ENCODE results near the gene ACKR2.

The ACKR2 gene

GRCh38 chr3:42829628-42830436 is 20.6 kb downstream of the ACKR2 start:
- H3K4me1 ChIP-seq (ENCODE audit: insufficient read depth, low read length), result peaks cover 16% of the 10 kb centered on the region; the same call in 1 of the 2 replicates
- no peak overlapping the region for H3K9ac ChIP-seq (ENCODE audit: low read depth, low read length)
- H3K9me3 ChIP-seq (ENCODE audit: control insufficient read depth, insufficient read depth, low read length), result 0 out of 2 replicates have a peak, but pooled peaks cover under 1% of the 10 kb centered on the region
- no peaks in the 10 kb centered on the region for H3K36me3 ChIP-seq (ENCODE audit: insufficient read depth, low read length)

DNA sequence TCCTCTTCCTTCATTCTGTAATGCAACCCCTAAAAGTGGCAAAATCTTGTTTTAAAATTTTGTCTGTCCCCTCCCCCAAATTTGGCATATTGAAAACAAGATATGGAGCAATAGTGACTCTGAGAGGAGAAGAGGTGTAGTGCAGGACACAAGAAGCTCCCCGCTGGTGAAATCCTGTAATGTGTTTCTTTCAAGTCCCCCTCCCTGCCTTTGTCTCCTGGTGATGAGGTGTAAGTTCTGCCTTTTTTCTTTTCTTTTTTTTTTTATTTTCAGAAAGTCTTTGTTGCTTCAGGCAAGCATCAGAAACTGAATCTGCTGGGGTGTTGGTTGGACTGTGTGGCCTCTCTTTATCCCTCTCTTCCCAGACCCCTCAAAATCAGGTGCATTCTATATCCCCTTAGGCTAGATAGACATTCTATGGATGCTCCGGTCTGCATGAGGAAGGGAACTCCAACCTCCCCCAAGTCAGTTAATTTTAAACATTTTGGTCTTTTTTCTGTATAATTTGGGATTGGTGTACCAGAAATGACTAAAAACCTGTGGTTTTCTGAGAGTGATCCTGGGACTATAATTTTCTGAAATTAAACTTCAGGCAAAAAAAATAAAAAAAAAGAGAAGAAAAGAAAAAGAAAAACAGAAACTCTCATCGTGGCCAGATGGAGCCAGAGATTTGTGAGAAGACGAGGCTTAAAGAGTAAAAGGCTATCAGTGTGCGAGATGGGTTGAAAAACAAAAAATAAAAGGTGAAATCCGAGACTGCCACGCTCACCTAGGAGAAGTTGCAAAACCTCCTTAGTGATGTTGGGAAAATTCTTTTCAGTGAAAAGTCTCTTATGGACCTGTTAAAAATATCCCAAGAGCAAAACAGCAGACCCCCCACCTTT is 21.4 kb downstream of the ACKR2 start:
- H3K36me3 ChIP-seq (ENCODE audit: insufficient read depth, low read length), result no peaks in the 10 kb centered on the region
- H3K4me1 ChIP-seq (ENCODE audit: insufficient read depth, low read length), result peaks cover 16% of the 10 kb centered on the region; the same call in 1 of the 2 replicates
- no peaks in the 10 kb centered on the region for H3K9me3 ChIP-seq (ENCODE audit: control insufficient read depth, insufficient read depth, low read length)
- peak overlapping the region; percentile 17 for H3K9ac ChIP-seq (ENCODE audit: low read depth, low read length)

DNA sequence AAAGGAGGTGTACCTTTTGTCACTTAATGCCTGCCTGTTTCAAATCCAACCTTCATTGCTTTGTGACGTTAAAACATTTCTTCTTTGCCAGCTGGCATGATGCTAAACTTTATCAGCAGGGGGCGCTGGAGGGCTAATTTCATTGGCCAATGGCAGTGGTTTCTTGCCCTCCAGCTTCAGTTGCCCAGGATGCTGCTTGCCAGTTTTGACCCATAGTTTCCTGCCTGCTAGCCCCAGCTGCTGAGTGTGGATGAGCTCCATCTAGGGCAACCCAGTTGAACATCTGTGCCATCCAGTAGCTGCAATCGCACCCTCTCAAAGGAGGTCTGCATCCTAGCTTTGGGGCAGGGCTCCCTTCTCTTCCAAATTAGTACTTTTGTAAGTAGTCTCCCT is 22.1 kb downstream of the ACKR2 start:
- Histone ChIP-seq H3K9ac (ENCODE audit: low read depth, low read length) (peak overlapping the region; percentile 17; the same call in 1 of the 2 replicates), H3K4me1 (ENCODE audit: insufficient read depth, low read length) (peaks cover 16% of the 10 kb centered on the region; the same call in 1 of the 2 replicates), H3K9me3 (ENCODE audit: control insufficient read depth, insufficient read depth, low read length) (no peaks in the 10 kb centered on the region), H3K36me3 (ENCODE audit: insufficient read depth, low read length) (no peaks in the 10 kb centered on the region)

GRCh38 chr3:42836150-42837123 is 27.2 kb downstream of the ACKR2 start:
- H3K9ac ChIP-seq (ENCODE audit: low read depth, low read length), result no peak overlapping the region

GRCh38 chr3:42838571-42838970 is 29.3 kb downstream of the ACKR2 start:
- Histone ChIP-seq H3K9ac (ENCODE audit: low read depth, low read length) (no peak overlapping the region), H3K36me3 (ENCODE audit: insufficient read depth, low read length) (no peaks in the 10 kb centered on the region), H3K9me3 (ENCODE audit: control insufficient read depth, insufficient read depth, low read length) (no peaks in the 10 kb centered on the region), H3K4me1 (ENCODE audit: insufficient read depth, low read length) (no peaks in the 10 kb centered on the region)

More at GRCh38 chr3:42836150-42837123, 27.2 kb downstream of the ACKR2 start:
- no peaks in the 10 kb centered on the region for H3K9me3 ChIP-seq (ENCODE audit: control insufficient read depth, insufficient read depth, low read length)
- H3K4me1 ChIP-seq (ENCODE audit: insufficient read depth, low read length), result no peaks in the 10 kb centered on the region
- no peaks in the 10 kb centered on the region for H3K36me3 ChIP-seq (ENCODE audit: insufficient read depth, low read length)

DNA sequence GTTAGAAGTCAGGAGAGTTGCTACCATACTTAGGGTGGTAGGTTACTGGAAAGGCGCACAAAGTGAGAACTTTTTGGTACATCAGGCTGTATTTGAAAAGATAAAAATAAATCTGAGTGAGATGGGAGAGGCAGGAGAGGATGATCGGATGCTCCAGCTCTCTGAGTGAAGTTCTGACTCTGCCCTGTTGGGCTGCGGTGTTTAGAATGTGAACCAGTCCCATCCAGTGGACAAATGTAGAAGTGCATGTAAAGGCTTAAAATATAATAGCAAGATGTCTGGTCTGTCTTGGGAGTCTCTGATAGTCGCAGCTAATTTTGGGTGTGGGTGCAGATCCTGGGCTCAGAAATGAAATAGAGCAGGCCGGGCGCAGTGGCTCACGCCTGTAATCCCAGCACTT is 30.4 kb downstream of the ACKR2 start:
- Histone ChIP-seq H3K36me3 (ENCODE audit: insufficient read depth, low read length) (no peaks in the 10 kb centered on the region), H3K9me3 (ENCODE audit: control insufficient read depth, insufficient read depth, low read length) (no peaks in the 10 kb centered on the region), H3K9ac (ENCODE audit: low read depth, low read length) (no peak overlapping the region), H3K4me1 (ENCODE audit: insufficient read depth, low read length) (peaks cover 5% of the 10 kb centered on the region; the same call in 1 of the 2 replicates)

DNA sequence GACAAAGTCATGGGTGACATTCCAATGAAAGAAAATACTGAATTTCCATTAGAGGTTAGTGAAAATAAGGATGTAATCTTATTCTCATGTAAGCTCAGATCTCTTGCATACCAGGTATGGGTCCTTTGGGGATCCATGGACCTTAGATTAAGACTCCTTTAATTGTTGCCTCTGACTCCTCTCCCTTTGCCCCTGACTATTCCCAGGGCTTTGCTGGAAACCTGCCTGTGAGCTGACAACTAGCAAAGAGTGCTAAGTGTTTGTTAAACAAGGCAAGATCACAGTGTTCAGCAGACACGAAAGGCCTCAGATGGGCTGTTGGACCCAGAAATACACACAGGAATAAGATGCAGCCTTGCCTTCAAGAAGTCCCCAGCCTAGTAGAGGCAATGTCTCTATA is 32.1 kb downstream of the ACKR2 start:
- H3K9ac ChIP-seq (ENCODE audit: low read depth, low read length), result no peak overlapping the region
- peaks cover 5% of the 10 kb centered on the region; the same call in 1 of the 2 replicates for H3K4me1 ChIP-seq (ENCODE audit: insufficient read depth, low read length)
- no peaks in the 10 kb centered on the region for H3K9me3 ChIP-seq (ENCODE audit: control insufficient read depth, insufficient read depth, low read length)
- no peaks in the 10 kb centered on the region for H3K36me3 ChIP-seq (ENCODE audit: insufficient read depth, low read length)

GRCh38 chr3:42843713-42844411 is 34.6 kb downstream of the ACKR2 start:
- no peak overlapping the region for H3K9ac ChIP-seq (ENCODE audit: low read depth, low read length)
- H3K4me1 ChIP-seq (ENCODE audit: insufficient read depth, low read length), result peaks cover 5% of the 10 kb centered on the region; the same call in 1 of the 2 replicates
- H3K9me3 ChIP-seq (ENCODE audit: control insufficient read depth, insufficient read depth, low read length), result no peaks in the 10 kb centered on the region
- H3K36me3 ChIP-seq (ENCODE audit: insufficient read depth, low read length), result no peaks in the 10 kb centered on the region

- H3K4me1 ChIP-seq (ENCODE audit: insufficient read depth, low read length), result peaks cover 5% of the 10 kb centered on the region; the same call in 1 of the 2 replicates
Measured at GRCh38 chr3:42844412-42844713, 35.1 kb downstream of the ACKR2 start.

DNA sequence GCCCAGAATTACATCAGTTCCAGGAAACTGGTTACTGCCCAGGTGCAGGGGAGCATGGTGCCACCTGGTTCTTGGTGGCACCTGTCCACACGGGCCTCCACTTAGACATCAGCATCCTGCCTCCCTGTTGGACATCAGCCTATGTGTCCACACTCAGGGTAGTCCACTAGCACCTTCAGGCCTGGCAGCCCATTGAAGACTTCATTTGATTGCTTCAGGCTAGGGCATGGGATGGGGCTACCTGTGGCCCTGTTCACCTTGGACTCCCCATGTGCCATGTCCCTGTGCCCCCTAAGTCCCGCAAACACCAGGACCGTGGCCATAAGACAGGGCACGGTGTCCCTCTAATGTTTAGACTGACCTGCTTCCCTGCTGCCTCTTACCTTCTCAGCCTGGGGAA is 35.6 kb downstream of the ACKR2 start:
- peaks cover 5% of the 10 kb centered on the region; the same call in 1 of the 2 replicates for H3K4me1 ChIP-seq (ENCODE audit: insufficient read depth, low read length)
- no peak overlapping the region for H3K9ac ChIP-seq (ENCODE audit: low read depth, low read length)
- no peaks in the 10 kb centered on the region for H3K36me3 ChIP-seq (ENCODE audit: insufficient read depth, low read length)
- no peaks in the 10 kb centered on the region for H3K9me3 ChIP-seq (ENCODE audit: control insufficient read depth, insufficient read depth, low read length)

More at GRCh38 chr3:42844412-42844713, 35.1 kb downstream of the ACKR2 start:
- H3K9ac ChIP-seq (ENCODE audit: low read depth, low read length), result no peak overlapping the region
- no peaks in the 10 kb centered on the region for H3K9me3 ChIP-seq (ENCODE audit: control insufficient read depth, insufficient read depth, low read length)
- H3K36me3 ChIP-seq (ENCODE audit: insufficient read depth, low read length), result no peaks in the 10 kb centered on the region

DNA sequence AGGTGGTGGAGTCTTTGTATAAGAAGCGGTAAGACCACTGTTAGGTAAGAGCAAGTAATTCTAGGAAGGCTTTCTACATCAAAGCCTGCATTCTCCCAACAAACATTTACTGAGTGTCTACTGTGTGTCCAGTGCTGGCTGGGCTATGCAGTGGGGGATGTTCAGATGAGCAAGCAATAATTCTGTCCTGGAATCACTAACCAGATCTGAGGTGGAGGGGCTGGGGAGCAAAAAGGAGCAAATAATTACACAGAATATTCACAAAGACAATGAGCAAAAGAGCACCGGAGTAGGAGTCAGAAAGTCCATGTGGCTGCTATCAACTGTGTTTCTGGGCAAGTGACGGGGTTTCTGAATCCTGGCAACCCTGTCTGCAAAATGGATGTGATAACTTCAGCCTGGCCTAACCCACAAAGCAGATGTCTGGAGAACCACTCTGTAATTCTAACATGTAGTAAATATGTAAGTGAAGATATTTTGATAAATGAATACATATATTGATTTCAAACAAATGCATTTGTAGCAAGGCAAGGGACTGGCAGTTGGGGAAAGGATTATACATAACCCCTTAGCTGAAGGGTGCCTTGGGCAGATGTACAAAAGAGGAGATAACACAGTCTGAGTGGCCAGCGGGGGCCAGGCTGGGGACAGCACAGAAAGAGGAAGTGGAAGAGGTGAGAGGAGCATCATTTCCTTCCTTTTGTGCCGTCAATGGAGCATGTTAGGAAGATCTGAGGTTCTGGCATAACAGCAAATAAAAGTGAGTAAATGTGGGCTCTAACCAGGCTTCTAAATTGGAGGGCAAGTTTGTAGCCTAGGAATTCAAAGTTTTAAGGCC is 37.7 kb downstream of the ACKR2 start:
- H3K9ac ChIP-seq (ENCODE audit: low read depth, low read length), result no peak overlapping the region
- H3K9me3 ChIP-seq (ENCODE audit: control insufficient read depth, insufficient read depth, low read length), result no peaks in the 10 kb centered on the region
- no peaks in the 10 kb centered on the region for H3K36me3 ChIP-seq (ENCODE audit: insufficient read depth, low read length)
- peaks cover 5% of the 10 kb centered on the region; the same call in 1 of the 2 replicates for H3K4me1 ChIP-seq (ENCODE audit: insufficient read depth, low read length)

- Histone ChIP-seq H3K9ac (ENCODE audit: low read depth, low read length) (no peak overlapping the region), H3K9me3 (ENCODE audit: control insufficient read depth, insufficient read depth, low read length) (no peaks in the 10 kb centered on the region), H3K4me1 (ENCODE audit: insufficient read depth, low read length) (peaks cover 5% of the 10 kb centered on the region; the same call in 1 of the 2 replicates), H3K36me3 (ENCODE audit: insufficient read depth, low read length) (no peaks in the 10 kb centered on the region)
Measured at GRCh38 chr3:42847731-42848130, 38.5 kb downstream of the ACKR2 start.

All from ES-I3 (cell line).